GM19452 (cell line): ENCODE results near the gene RNF39.
"Not testable (repeated sequence)": the region's sequence is repeated elsewhere in the genome, so short reads cannot be mapped to it uniquely, and the experiment has no call there.

Experiments used
- ATAC-seq: cut with Tn5 transposase; IDR thresholded peaks from one replicate; pipeline ENCODE4 v1.9.1; 2021; ENCODE audit not compliant: unreplicated experiment

Gene RNF39

GRCh38 chr6:30062471-30063178, 12.9 kb downstream of the RNF39 start:
- no peak for ATAC-seq

DNA sequence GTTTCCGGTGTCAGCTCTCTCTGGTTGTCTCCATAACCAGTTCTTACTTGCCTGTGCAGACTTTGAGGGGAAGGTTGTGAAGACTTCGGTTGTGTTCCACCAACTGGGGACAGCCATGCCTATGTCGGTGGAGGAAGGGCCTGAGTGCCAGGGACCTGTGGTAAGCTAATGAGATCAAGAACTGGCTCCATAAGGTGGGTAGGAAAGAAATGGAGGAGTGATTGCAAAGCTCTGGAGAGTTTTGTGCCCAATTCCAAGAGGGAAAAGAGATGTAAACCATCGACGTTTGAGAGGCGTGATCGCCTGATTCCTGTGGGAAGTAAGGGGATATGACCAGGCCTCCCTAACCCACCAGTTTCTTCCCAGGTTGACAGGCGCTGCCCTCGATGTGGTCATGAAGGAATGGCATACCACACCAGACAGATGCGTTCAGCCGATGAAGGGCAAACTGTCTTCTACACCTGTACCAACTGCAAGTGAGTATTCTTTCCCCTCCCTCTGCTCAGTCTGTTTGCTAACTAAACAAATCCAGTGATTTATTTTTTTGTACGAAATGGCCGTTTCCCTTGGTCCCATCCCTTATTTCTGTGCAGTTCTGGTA, 13.6 kb downstream of the RNF39 start:
- no peak for ATAC-seq

DNA sequence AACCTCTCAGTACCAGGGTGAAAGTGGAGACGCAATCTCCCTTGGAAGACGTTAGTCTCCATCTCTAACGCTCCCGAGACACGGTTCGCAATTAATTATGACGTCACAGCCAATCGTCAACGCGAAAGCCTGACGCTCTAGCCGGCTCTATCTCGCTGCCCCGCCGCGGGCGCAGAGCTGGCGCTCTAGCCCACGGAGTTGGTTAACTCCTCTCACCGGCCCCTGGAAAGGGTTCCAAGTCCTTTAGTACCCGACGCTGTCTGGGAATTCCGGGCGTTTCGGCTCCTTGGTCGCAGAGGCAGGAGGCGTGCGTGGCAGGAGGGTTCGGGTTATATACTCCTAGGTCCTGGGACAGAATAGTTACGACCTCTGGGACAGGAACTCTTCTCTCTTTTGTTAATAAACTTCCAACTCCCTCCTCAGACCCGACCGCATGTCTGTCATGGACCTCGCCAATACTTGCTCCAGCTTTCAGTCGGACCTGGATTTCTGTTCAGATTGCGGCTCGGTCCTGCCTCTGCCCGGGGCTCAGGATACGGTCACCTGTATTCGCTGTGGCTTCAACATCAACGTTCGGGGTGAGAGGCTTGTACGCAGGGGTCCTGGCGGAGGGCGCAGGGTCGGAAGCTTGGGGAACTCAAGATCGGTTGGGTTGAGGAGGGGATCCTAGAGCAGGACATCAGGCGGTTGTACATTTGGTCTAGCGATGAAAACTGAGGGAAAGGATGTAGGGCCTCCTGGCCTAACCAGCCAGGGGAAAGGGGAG, 14.3 kb downstream of the RNF39 start, which contains the start of gene POLR1H:
POLR1H (plus strand) TSS at position 174 of the 766 bp plus-strand sequence; CDS start at position 434, 260 bp downstream.
- peak; percentile 81 for ATAC-seq

GRCh38 chr6:30060606-30061091, 14.9 kb downstream of the RNF39 start:
- peak; percentile 28 for ATAC-seq

GRCh38 chr6:30055513-30055912, 20.1 kb downstream of the RNF39 start:
- ATAC-seq, result no peak

- ATAC-seq, result no peak
Measured at GRCh38 chr6:30053682-30054081, 21.9 kb downstream of the RNF39 start.

DNA sequence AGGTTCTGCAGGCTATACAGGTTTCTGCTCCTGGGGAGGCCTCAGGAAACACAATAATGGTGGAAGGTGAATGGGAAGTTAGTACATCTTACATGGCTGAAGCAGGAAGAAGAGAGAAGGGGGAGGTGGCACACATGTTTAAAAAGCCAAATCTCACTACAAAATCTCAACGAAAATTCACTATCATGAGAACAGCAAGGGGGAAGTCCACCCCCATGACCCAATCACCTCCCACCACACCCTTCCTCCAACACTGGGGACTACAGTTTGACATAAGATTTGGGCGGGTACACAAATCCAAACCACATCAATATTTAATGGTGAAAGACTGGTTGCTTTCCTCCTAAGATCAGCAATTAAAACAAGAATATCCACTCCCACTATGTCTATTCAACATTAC, 28.3 kb downstream of the RNF39 start:
- ATAC-seq, result no peak

GRCh38 chr6:30044630-30045029, 30.9 kb downstream of the RNF39 start:
- ATAC-seq, result no peak

- no peak for ATAC-seq
Measured at GRCh38 chr6:30043744-30044143, 31.8 kb downstream of the RNF39 start.

DNA sequence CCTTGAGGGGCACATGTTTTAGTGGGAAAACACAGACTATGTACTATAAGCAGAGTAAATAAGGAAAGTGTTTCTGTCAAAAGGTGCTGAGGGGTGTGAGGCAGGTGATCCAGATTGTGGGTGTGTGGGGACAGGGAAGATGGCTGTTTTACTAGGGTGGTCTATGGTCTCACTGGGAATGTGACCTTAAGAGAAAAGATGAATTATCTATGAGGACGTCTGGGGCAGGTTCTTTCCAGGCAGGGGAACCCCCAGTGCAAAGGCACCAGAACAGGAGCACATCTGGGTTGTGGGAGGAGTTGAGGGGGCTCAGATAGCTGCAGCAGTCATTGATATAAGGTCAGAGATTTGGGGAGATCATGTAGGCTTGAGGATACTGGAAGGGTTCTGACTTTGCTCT, 32.7 kb downstream of the RNF39 start:
- ATAC-seq, result no peak

GRCh38 chr6:30042476-30042875, 33.1 kb downstream of the RNF39 start:
- ATAC-seq, result no peak

GRCh38 chr6:30041821-30042220, 33.7 kb downstream of the RNF39 start:
- no peak for ATAC-seq

DNA sequence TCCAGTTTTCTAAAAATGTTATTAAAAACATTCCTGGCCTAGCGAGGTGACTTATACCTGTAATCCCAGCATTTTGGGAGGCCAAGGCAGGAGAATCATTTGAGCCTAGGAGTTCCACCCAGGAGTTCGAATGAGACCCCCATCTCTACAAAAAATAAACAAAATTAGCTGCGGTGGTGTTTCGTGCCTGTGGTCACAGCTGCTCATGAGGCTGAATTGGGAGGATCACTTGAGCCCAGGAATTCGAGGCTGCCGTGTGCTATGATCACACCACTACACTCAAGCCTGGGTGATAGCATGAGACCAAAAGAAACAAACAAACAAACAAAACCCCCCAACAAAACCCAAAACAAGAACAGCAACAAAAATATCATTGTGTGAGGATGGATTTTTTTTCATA, 34.3 kb downstream of the RNF39 start:
- ATAC-seq, result no peak

- ATAC-seq, result no peak
Measured at GRCh38 chr6:30037182-30037788, 38.3 kb downstream of the RNF39 start.

GRCh38 chr6:30035784-30036183, 39.8 kb downstream of the RNF39 start:
- no peak for ATAC-seq

GRCh38 chr6:30033440-30033839, 42.1 kb downstream of the RNF39 start:
- not testable (repeated sequence) for ATAC-seq

GRCh38 chr6:30031381-30031780, 44.2 kb downstream of the RNF39 start:
- no peak for ATAC-seq

- ATAC-seq, result no peak
Measured at GRCh38 chr6:30029588-30029987, 46.0 kb downstream of the RNF39 start.

DNA sequence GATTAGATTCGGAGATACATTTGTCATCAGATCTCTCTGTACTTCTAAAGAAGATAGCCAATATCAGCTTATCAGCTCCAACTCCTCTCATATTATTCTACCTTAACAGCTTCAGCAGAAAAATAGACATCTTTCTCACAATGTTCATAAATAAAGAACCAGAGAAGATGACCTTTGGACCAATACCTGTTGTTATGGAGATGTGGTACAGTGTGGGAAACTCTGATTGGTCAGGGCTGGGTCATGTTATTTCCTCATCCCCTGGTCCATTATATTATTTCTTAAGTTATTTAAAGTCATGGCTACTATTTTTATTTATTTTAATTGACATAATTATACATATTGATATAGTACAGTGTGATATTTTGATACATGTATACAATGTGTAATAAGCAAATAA, 50.4 kb downstream of the RNF39 start:
- no peak for ATAC-seq

- ATAC-seq, result not testable (repeated sequence)
Measured at GRCh38 chr6:30022712-30023111, 52.9 kb downstream of the RNF39 start.

GRCh38 chr6:30022189-30022588, 53.4 kb downstream of the RNF39 start:
- ATAC-seq, result no peak
